Measurements from ENCODE around the gene EME1.
"Not testable (repeated sequence)": the region's sequence is repeated elsewhere in the genome, so short reads cannot be mapped to it uniquely, and the experiment has no call there.

EME1 gene

GRCh38 chr17:50406578-50406977 lies 33.5 kb downstream of the EME1 start:
- FAIRE-seq, result no peak
- DNase-seq (ENCODE audit: insufficient read length), result no peak
- TF ChIP-seq POLR2AphosphoS5 (IDR thresholded peaks at IDR 0.05; ENCODE audit: low read depth, low read length) (no peak), POLR2A (IDR thresholded peaks at IDR 0.05; ENCODE audit: low read depth, low read length) (no peak), TAF1 (IDR thresholded peaks at IDR 0.05; ENCODE audit: borderline replicate concordance, low read depth, low read length) (no peak)

- no peak for DNase-seq (ENCODE audit: insufficient read length)
- FAIRE-seq, result no peak
- TF ChIP-seq POLR2A (IDR thresholded peaks at IDR 0.05; ENCODE audit: low read depth, low read length), result no peak
- TF ChIP-seq TAF1 (IDR thresholded peaks at IDR 0.05; ENCODE audit: borderline replicate concordance, low read depth, low read length), result no peak
- no peak for TF ChIP-seq POLR2AphosphoS5 (IDR thresholded peaks at IDR 0.05; ENCODE audit: low read depth, low read length)
Observed at GRCh38 chr17:50407921-50408320, 34.9 kb downstream of the EME1 start.

- no peak for DNase-seq (ENCODE audit: insufficient read length)
- TF ChIP-seq POLR2AphosphoS5 (IDR thresholded peaks at IDR 0.05; ENCODE audit: low read depth, low read length) (no peak), TAF1 (IDR thresholded peaks at IDR 0.05; ENCODE audit: borderline replicate concordance, low read depth, low read length) (no peak), POLR2A (IDR thresholded peaks at IDR 0.05; ENCODE audit: low read depth, low read length) (no peak)
- no peak for FAIRE-seq
Observed at GRCh38 chr17:50412188-50412732, 39.2 kb downstream of the EME1 start.

GRCh38 chr17:50414808-50415207 lies 41.8 kb downstream of the EME1 start:
- TF ChIP-seq POLR2AphosphoS5 (IDR thresholded peaks at IDR 0.05; ENCODE audit: low read depth, low read length) (no peak), TAF1 (IDR thresholded peaks at IDR 0.05; ENCODE audit: borderline replicate concordance, low read depth, low read length) (no peak), POLR2A (IDR thresholded peaks at IDR 0.05; ENCODE audit: low read depth, low read length) (no peak)
- no peak for FAIRE-seq
- no peak for DNase-seq (ENCODE audit: insufficient read length)

GRCh38 chr17:50419577-50419976 lies 46.5 kb downstream of the EME1 start:
- not testable (repeated sequence) for FAIRE-seq; DNase-seq (ENCODE audit: insufficient read length)

- FAIRE-seq (no peak), DNase-seq (ENCODE audit: insufficient read length) (no peak)
- TF ChIP-seq TAF1 (IDR thresholded peaks at IDR 0.05; ENCODE audit: borderline replicate concordance, low read depth, low read length), result no peak
Observed at GRCh38 chr17:50420419-50421112, 47.5 kb downstream of the EME1 start.

GRCh38 chr17:50421308-50422051 lies 48.5 kb downstream of the EME1 start:
- DNase-seq (ENCODE audit: insufficient read length) (no peak), FAIRE-seq (no peak)

GRCh38 chr17:50422738-50423137 lies 49.7 kb downstream of the EME1 start:
- FAIRE-seq, result no peak
- TF ChIP-seq TAF1 (IDR thresholded peaks at IDR 0.05; ENCODE audit: borderline replicate concordance, low read depth, low read length), result no peak

More at GRCh38 chr17:50421308-50422051, 48.5 kb downstream of the EME1 start:
- no peak for TF ChIP-seq POLR2A (IDR thresholded peaks at IDR 0.05; ENCODE audit: low read depth, low read length)

GRCh38 chr17:50423553-50424159 lies 50.6 kb downstream of the EME1 start:
- no peak for FAIRE-seq
- no peak for DNase-seq (ENCODE audit: insufficient read length)
- no peak for TF ChIP-seq TAF1 (IDR thresholded peaks at IDR 0.05; ENCODE audit: borderline replicate concordance, low read depth, low read length)
- TF ChIP-seq POLR2A (IDR thresholded peaks at IDR 0.05; ENCODE audit: low read depth, low read length), result no peak
- TF ChIP-seq POLR2AphosphoS5 (IDR thresholded peaks at IDR 0.05; ENCODE audit: low read depth, low read length), result no peak

More at GRCh38 chr17:50422738-50423137, 49.7 kb downstream of the EME1 start:
- no peak for DNase-seq (ENCODE audit: insufficient read length)

GRCh38 chr17:50424246-50424995 lies 51.4 kb downstream of the EME1 start:
- FAIRE-seq (no peak), DNase-seq (ENCODE audit: insufficient read length) (no peak)
- TF ChIP-seq POLR2AphosphoS5 (IDR thresholded peaks at IDR 0.05; ENCODE audit: low read depth, low read length) (no peak), POLR2A (IDR thresholded peaks at IDR 0.05; ENCODE audit: low read depth, low read length) (no peak), TAF1 (IDR thresholded peaks at IDR 0.05; ENCODE audit: borderline replicate concordance, low read depth, low read length) (no peak)

- no peak for FAIRE-seq
Observed at GRCh38 chr17:50424996-50425681, 52.1 kb downstream of the EME1 start.

More at GRCh38 chr17:50424996-50425681, 52.1 kb downstream of the EME1 start:
- no peak for DNase-seq (ENCODE audit: insufficient read length)
- no peak for TF ChIP-seq POLR2A (IDR thresholded peaks at IDR 0.05; ENCODE audit: low read depth, low read length)
- TF ChIP-seq POLR2AphosphoS5 (IDR thresholded peaks at IDR 0.05; ENCODE audit: low read depth, low read length), result no peak
- TF ChIP-seq TAF1 (IDR thresholded peaks at IDR 0.05; ENCODE audit: borderline replicate concordance, low read depth, low read length), result no peak

All from GM12892 (cell line).